Measurements from ENCODE around the gene JAZF1. TPM values are rescaled to one million over a fixed set of nuclear protein-coding genes. Genes with fewer than 3 reads are reported as not detected.

Gene JAZF1
- polyA plus RNA-seq, 1 experiment = 18.0 TPM

- Histone ChIP-seq H3K9me3 (ENCODE audit: control insufficient read depth, insufficient read depth, low read length) (no peaks in the 10 kb centered on the region), H3K4me3 (ENCODE audit: low read depth, low read length) (no peak overlapping the region), H3K27me3 (ENCODE audit: control insufficient read depth, insufficient read depth, low read length) (no peaks in the 10 kb centered on the region), H3K27ac (ENCODE audit: low read depth, low read length) (no peak overlapping the region)
- ChIA-PET POLR2A (no interaction called here), CTCF (no interaction called here)
- no peak for TF ChIP-seq CTCF (IDR thresholded peaks at IDR 0.05; ENCODE audit: low read depth, low read length)
- DNase-seq (ENCODE audit: low read depth, low spot score) = no peak
Measured at GRCh38 chr7:27943241-27943640, 237.4 kb downstream of the JAZF1 start.

GRCh38 chr7:27942711-27943110 is 237.9 kb downstream of the JAZF1 start:
- no peak for TF ChIP-seq CTCF (IDR thresholded peaks at IDR 0.05; ENCODE audit: low read depth, low read length)
- ChIA-PET CTCF (no interaction called here), POLR2A (no interaction called here)
- Histone ChIP-seq H3K4me3 (ENCODE audit: low read depth, low read length) (no peak overlapping the region), H3K9me3 (ENCODE audit: control insufficient read depth, insufficient read depth, low read length) (no peaks in the 10 kb centered on the region), H3K27me3 (ENCODE audit: control insufficient read depth, insufficient read depth, low read length) (no peaks in the 10 kb centered on the region), H3K27ac (ENCODE audit: low read depth, low read length) (no peak overlapping the region)
- no peak for DNase-seq (ENCODE audit: low read depth, low spot score)

GRCh38 chr7:27941522-27941921 is 239.1 kb downstream of the JAZF1 start:
- ChIA-PET CTCF (interaction anchor here (1.3 kb wide), 1 partner anchor 152 kb away, joined by 4 read pairs; no protein-coding TSS in a partner anchor), POLR2A (no interaction called here)
- Histone ChIP-seq H3K27me3 (ENCODE audit: control insufficient read depth, insufficient read depth, low read length) (no peaks in the 10 kb centered on the region), H3K9me3 (ENCODE audit: control insufficient read depth, insufficient read depth, low read length) (no peaks in the 10 kb centered on the region), H3K27ac (ENCODE audit: low read depth, low read length) (no peak overlapping the region), H3K4me3 (ENCODE audit: low read depth, low read length) (no peak overlapping the region)
- no peak for TF ChIP-seq CTCF (IDR thresholded peaks at IDR 0.05; ENCODE audit: low read depth, low read length)
- DNase-seq (ENCODE audit: low read depth, low spot score) = no peak

- Histone ChIP-seq H3K27ac (ENCODE audit: low read depth, low read length) (no peak overlapping the region), H3K27me3 (ENCODE audit: control insufficient read depth, insufficient read depth, low read length) (no peaks in the 10 kb centered on the region), H3K9me3 (ENCODE audit: control insufficient read depth, insufficient read depth, low read length) (no peaks in the 10 kb centered on the region), H3K4me3 (ENCODE audit: low read depth, low read length) (no peak overlapping the region)
- POLR2A ChIA-PET = no interaction called here
- CTCF ChIA-PET = no interaction called here
- no peak for TF ChIP-seq CTCF (IDR thresholded peaks at IDR 0.05; ENCODE audit: low read depth, low read length)
- DNase-seq (ENCODE audit: low read depth, low spot score) = no peak
Measured at GRCh38 chr7:27940341-27940740, 240.3 kb downstream of the JAZF1 start.

GRCh38 chr7:27939893-27940292 is 240.7 kb downstream of the JAZF1 start:
- Histone ChIP-seq H3K27me3 (ENCODE audit: control insufficient read depth, insufficient read depth, low read length) (no peaks in the 10 kb centered on the region), H3K4me3 (ENCODE audit: low read depth, low read length) (no peak overlapping the region), H3K9me3 (ENCODE audit: control insufficient read depth, insufficient read depth, low read length) (no peaks in the 10 kb centered on the region), H3K27ac (ENCODE audit: low read depth, low read length) (no peak overlapping the region)
- no peak for TF ChIP-seq CTCF (IDR thresholded peaks at IDR 0.05; ENCODE audit: low read depth, low read length)
- CTCF ChIA-PET = interaction anchor here (0.6 to 1.0 kb wide), 2 partner anchors 11 to 357 kb away, joined by 3 to 5 read pairs; no protein-coding TSS in a partner anchor
- POLR2A ChIA-PET = no interaction called here
- DNase-seq (ENCODE audit: low read depth, low spot score) = no peak

Measured in AG04450 (cell line).